ENCODE measurements around the gene QSER1. TPM values are rescaled to one million over a fixed set of nuclear protein-coding genes. Genes with fewer than 3 reads are reported as not detected.
A peak's percentile ranks its signal among the peaks of the same experiment; 100 is the strongest.

QSER1 gene
- total RNA-seq (10 to 100 TPM; 11.9 to 12.6 TPM), polyA plus RNA-seq (1 to 10 TPM; 2.4 TPM)

- H3K9me3 ChIP-seq (ENCODE audit: control insufficient read depth in 4 of 4, low read length in 3 of 4), result no peaks in the 10 kb centered on the region
- peak within 1 kb of the TSS; percentile 92 to 98 (median 92) for H3K4me3 ChIP-seq (ENCODE audit: low read depth in 1 of 3, low read length in 3 of 3)
- no peaks in the 10 kb centered on the region for H3K27me3 ChIP-seq (ENCODE audit: control insufficient read depth in 4 of 4, insufficient read depth in 4 of 4, low read length in 3 of 4)
- peak; percentile 83 for DNase-seq (ENCODE audit: low spot score)
- H3K9ac ChIP-seq (ENCODE audit: low read depth in 1 of 2, low read length in 2 of 2), result peak within 1 kb of the TSS; percentile 79 to 87
- WGBS, result under 1% methylated on average over 91 of the region's 91 CpGs
- H3K4me1 ChIP-seq (ENCODE audit: control insufficient read depth in 4 of 4, insufficient read depth in 4 of 4, low read length in 3 of 4), result peaks cover 0 to 15% (median 10%) of the 10 kb centered on the region in 4 donors
- no peak for TF ChIP-seq YY1 (IDR thresholded peaks at IDR 0.05)
- no peak for TF ChIP-seq MAX (IDR thresholded peaks at IDR 0.05)
- TF ChIP-seq JUND (IDR thresholded peaks at IDR 0.05), result no peak
- no peak for TF ChIP-seq HNF4G (IDR thresholded peaks at IDR 0.05)
- no peak for TF ChIP-seq GABPA (IDR thresholded peaks at IDR 0.05 in 1 of 2, conservative IDR thresholded peaks at IDR 0.05 in 1 of 2)
- TF ChIP-seq FOXA1 (IDR thresholded peaks at IDR 0.05), result no peak
- TF ChIP-seq RXRA (IDR thresholded peaks at IDR 0.05), result no peak
- TF ChIP-seq NR2F2 (IDR thresholded peaks at IDR 0.05), result no peak
- TF ChIP-seq TAF1 (conservative IDR thresholded peaks at IDR 0.05), result no peak
- peak within 1 kb of the TSS; percentile 87 to 89 for H3K27ac ChIP-seq (ENCODE audit: low read depth in 1 of 2, low read length in 2 of 2)
- H3K36me3 ChIP-seq (ENCODE audit: control insufficient read depth in 4 of 4, insufficient read depth in 3 of 4, low read depth in 1 of 4, low read length in 3 of 4), result no peaks in the 10 kb centered on the region
Observed at GRCh38 chr11:32892355-32893092, at the start of gene QSER1. Gene QSER1 (plus strand): TSS chr11:32892811. CDS start chr11:32893126, 315 bp downstream.

DNA sequence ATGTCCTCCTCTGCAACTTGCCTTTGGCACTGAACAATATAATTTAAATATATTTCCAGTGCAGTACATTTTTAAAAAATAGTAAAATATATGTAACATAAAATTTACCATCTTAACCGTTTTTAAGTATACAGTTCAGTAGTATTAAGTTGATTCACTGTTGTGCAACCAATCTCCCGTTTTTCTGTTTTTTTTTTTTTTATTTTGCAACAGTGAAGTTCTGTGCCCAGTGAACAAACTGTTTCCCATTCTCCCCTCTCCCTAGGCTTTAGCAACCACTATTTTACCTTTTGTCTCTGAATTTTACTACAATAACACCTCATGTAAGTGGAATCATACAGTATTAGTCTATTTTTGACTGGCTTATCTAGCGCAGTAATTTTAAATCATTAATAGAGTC lies 49.1 kb upstream of the QSER1 start:
- H3K27ac ChIP-seq (ENCODE audit: low read depth in 1 of 2, low read length in 2 of 2), result no peak overlapping the region
- TF ChIP-seq RAD21 (IDR thresholded peaks at IDR 0.05), result peak in 1 of 2 donors; percentile 10
- TF ChIP-seq HNF4A (conservative IDR thresholded peaks at IDR 0.05), result peak in 1 of 2 donors; percentile 28
- TF ChIP-seq FOXA1 (IDR thresholded peaks at IDR 0.05), result no peak
- TF ChIP-seq JUND (IDR thresholded peaks at IDR 0.05), result no peak
- H3K9me3 ChIP-seq (ENCODE audit: control insufficient read depth in 4 of 4, low read length in 3 of 4), result no peaks in the 10 kb centered on the region
- WGBS, result 46% methylated on average over 3 of the region's 3 CpGs
- DNase-seq (ENCODE audit: low spot score), result no peak
- H3K4me3 ChIP-seq (ENCODE audit: low read depth in 1 of 3, low read length in 3 of 3), result no peak overlapping the region
- peaks cover 2 to 8% (median 3%) of the 10 kb centered on the region in 4 donors for H3K4me1 ChIP-seq (ENCODE audit: control insufficient read depth in 4 of 4, insufficient read depth in 4 of 4, low read length in 3 of 4)
- no peaks in the 10 kb centered on the region for H3K27me3 ChIP-seq (ENCODE audit: control insufficient read depth in 4 of 4, insufficient read depth in 4 of 4, low read length in 3 of 4)
- no peak overlapping the region for H3K9ac ChIP-seq (ENCODE audit: low read depth in 1 of 2, low read length in 2 of 2)
- peaks cover 3 to 23% (median 9%) of the 10 kb centered on the region in 4 donors for H3K36me3 ChIP-seq (ENCODE audit: control insufficient read depth in 4 of 4, insufficient read depth in 3 of 4, low read depth in 1 of 4, low read length in 3 of 4)

GRCh38 chr11:32847511-32847910 lies 45.1 kb upstream of the QSER1 start:
- H3K9me3 ChIP-seq (ENCODE audit: control insufficient read depth in 4 of 4, low read length in 3 of 4), result no peaks in the 10 kb centered on the region
- no peak overlapping the region for H3K27ac ChIP-seq (ENCODE audit: low read depth in 1 of 2, low read length in 2 of 2)
- peaks cover 3 to 11% (median 5%) of the 10 kb centered on the region in 4 donors for H3K36me3 ChIP-seq (ENCODE audit: control insufficient read depth in 4 of 4, insufficient read depth in 3 of 4, low read depth in 1 of 4, low read length in 3 of 4)
- no peak overlapping the region for H3K9ac ChIP-seq (ENCODE audit: low read depth in 1 of 2, low read length in 2 of 2)
- H3K4me1 ChIP-seq (ENCODE audit: control insufficient read depth in 4 of 4, insufficient read depth in 4 of 4, low read length in 3 of 4), result peaks cover 0 to 3% (median 2%) of the 10 kb centered on the region in 4 donors
- H3K4me3 ChIP-seq (ENCODE audit: low read depth in 1 of 3, low read length in 3 of 3), result no peak overlapping the region
- TF ChIP-seq NR2F2 (IDR thresholded peaks at IDR 0.05), result no peak
- no peak for TF ChIP-seq RAD21 (IDR thresholded peaks at IDR 0.05)
- no peak for TF ChIP-seq JUND (IDR thresholded peaks at IDR 0.05)
- no peak for TF ChIP-seq HNF4G (IDR thresholded peaks at IDR 0.05)
- TF ChIP-seq, protein P1, sequence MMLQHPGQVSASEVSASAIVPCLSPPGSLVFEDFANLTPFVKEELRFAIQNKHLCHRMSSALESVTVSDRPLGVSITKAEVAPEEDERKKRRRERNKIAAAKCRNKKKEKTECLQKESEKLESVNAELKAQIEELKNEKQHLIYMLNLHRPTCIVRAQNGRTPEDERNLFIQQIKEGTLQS (IDR thresholded peaks at IDR 0.05), result no peak
- TF ChIP-seq, protein P2, sequence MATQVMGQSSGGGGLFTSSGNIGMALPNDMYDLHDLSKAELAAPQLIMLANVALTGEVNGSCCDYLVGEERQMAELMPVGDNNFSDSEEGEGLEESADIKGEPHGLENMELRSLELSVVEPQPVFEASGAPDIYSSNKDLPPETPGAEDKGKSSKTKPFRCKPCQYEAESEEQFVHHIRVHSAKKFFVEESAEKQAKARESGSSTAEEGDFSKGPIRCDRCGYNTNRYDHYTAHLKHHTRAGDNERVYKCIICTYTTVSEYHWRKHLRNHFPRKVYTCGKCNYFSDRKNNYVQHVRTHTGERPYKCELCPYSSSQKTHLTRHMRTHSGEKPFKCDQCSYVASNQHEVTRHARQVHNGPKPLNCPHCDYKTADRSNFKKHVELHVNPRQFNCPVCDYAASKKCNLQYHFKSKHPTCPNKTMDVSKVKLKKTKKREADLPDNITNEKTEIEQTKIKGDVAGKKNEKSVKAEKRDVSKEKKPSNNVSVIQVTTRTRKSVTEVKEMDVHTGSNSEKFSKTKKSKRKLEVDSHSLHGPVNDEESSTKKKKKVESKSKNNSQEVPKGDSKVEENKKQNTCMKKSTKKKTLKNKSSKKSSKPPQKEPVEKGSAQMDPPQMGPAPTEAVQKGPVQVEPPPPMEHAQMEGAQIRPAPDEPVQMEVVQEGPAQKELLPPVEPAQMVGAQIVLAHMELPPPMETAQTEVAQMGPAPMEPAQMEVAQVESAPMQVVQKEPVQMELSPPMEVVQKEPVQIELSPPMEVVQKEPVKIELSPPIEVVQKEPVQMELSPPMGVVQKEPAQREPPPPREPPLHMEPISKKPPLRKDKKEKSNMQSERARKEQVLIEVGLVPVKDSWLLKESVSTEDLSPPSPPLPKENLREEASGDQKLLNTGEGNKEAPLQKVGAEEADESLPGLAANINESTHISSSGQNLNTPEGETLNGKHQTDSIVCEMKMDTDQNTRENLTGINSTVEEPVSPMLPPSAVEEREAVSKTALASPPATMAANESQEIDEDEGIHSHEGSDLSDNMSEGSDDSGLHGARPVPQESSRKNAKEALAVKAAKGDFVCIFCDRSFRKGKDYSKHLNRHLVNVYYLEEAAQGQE (IDR thresholded peaks at IDR 0.05), result no peak
- TF ChIP-seq FOXA1 (IDR thresholded peaks at IDR 0.05), result no peak
- no peak for TF ChIP-seq RXRA (IDR thresholded peaks at IDR 0.05)
- TF ChIP-seq GABPA (IDR thresholded peaks at IDR 0.05 in 1 of 2, conservative IDR thresholded peaks at IDR 0.05 in 1 of 2), result no peak
- no peaks in the 10 kb centered on the region for H3K27me3 ChIP-seq (ENCODE audit: control insufficient read depth in 4 of 4, insufficient read depth in 4 of 4, low read length in 3 of 4)
- DNase-seq (ENCODE audit: low spot score), result no peak
- 89% methylated on average over 2 of the region's 2 CpGs for WGBS

Measured in liver (tissue), 9 donors.